HUDEP-2 (cell line): ENCODE results near the gene GNB2.
A peak's percentile ranks its signal among the peaks of the same experiment; 100 is the strongest.

ENCODE experiments used
- DNase-seq, 76 experiments: peaks; one replicate each; lab custom pipeline; 2025; ENCODE audit not compliant: unreplicated experiment in 76 of 76; lab: John Stamatoyannopoulos, UW

GNB2 gene

GRCh38 chr7:100679927-100680575 lies 6.5 kb downstream of the GNB2 start:
- DNase-seq = peak in 8 of 76 experiments; percentile 8 to 50 (median 24)

GRCh38 chr7:100680576-100681271 lies 7.2 kb downstream of the GNB2 start:
- DNase-seq = peak in 3 of 76 experiments; percentile 16 to 30 (median 26)

GRCh38 chr7:100681491-100682227 lies 8.1 kb downstream of the GNB2 start:
- DNase-seq = no peak

- peak in 3 of 76 experiments; percentile 13 to 44 (median 20) for DNase-seq
Measured at GRCh38 chr7:100682228-100682741, 8.7 kb downstream of the GNB2 start.

- no peak for DNase-seq
Measured at GRCh38 chr7:100682991-100683658, 9.6 kb downstream of the GNB2 start.

- no peak for DNase-seq
Measured at GRCh38 chr7:100683659-100684533, 10.4 kb downstream of the GNB2 start.

- no peak for DNase-seq
Measured at GRCh38 chr7:100684534-100685042, 11.0 kb downstream of the GNB2 start.

GRCh38 chr7:100685049-100685605 lies 11.6 kb downstream of the GNB2 start:
- DNase-seq = no peak

GRCh38 chr7:100685631-100686145 lies 12.1 kb downstream of the GNB2 start:
- no peak for DNase-seq

GRCh38 chr7:100686201-100686821 lies 12.8 kb downstream of the GNB2 start:
- no peak for DNase-seq

- no peak for DNase-seq
Measured at GRCh38 chr7:100686822-100687211, 13.3 kb downstream of the GNB2 start.

- no peak for DNase-seq
Measured at GRCh38 chr7:100687261-100687660, 13.7 kb downstream of the GNB2 start.

GRCh38 chr7:100687751-100688300 lies 14.3 kb downstream of the GNB2 start:
- DNase-seq = peak in 2 of 76 experiments; percentile 14 to 54

GRCh38 chr7:100688326-100688860 lies 14.9 kb downstream of the GNB2 start:
- DNase-seq = no peak

- no peak for DNase-seq
Measured at GRCh38 chr7:100689230-100690135, 15.9 kb downstream of the GNB2 start.

GRCh38 chr7:100691676-100692577 lies 18.4 kb downstream of the GNB2 start:
- DNase-seq = peak in 70 of 76 experiments; percentile 16 to 87 (median 68)
